Measurements from ENCODE around the gene AGAP1. TPM values are rescaled to one million over a fixed set of nuclear protein-coding genes. Genes with fewer than 3 reads are reported as not detected.
A peak's percentile ranks its signal among the peaks of the same experiment; 100 is the strongest.

The AGAP1 gene
- total and polyA plus RNA-seq, 10 donors, result 1.1 to 26.6 (median 11.3) TPM

GRCh38 chr2:236112466-236112865 is 618.6 kb downstream of the AGAP1 start:
- Histone ChIP-seq H3K36me3 (no peaks in the 10 kb centered on the region), H3K27me3 (replicated peaks in 1 of 7) (no peaks in the 10 kb centered on the region), H3K4me1 (peaks cover 0 to 17% (median 9%) of the 10 kb centered on the region in 6 donors), H3K27ac (no peak overlapping the region), H3K9me3 (no peaks in the 10 kb centered on the region), H3K4me3 (no peak overlapping the region)
- TF ChIP-seq POLR2A (IDR thresholded peaks at IDR 0.05) (no peak), POLR2AphosphoS5 (IDR thresholded peaks at IDR 0.05) (no peak), CTCF (IDR thresholded peaks at IDR 0.05 in 8 of 11, conservative IDR thresholded peaks at IDR 0.05 in 3 of 11) (no peak)
- peak; percentile 47 for DNase-seq
- intact Hi-C loops (cut with DNase I; ENCODE audit: low total_unique reads), result no loop called here
- 81 to 86% (median 86%) methylated on average over 14 of the region's 14 CpGs for WGBS, 5 donors

GRCh38 chr2:236113425-236113824 is 619.6 kb downstream of the AGAP1 start:
- WGBS, 5 donors, result 91 to 96% (median 92%) methylated on average over 8 of the region's 8 CpGs
- Histone ChIP-seq H3K9me3 (no peaks in the 10 kb centered on the region), H3K36me3 (no peaks in the 10 kb centered on the region), H3K4me3 (no peak overlapping the region), H3K27ac (no peak overlapping the region), H3K27me3 (replicated peaks in 1 of 7) (no peaks in the 10 kb centered on the region), H3K4me1 (peaks cover 0 to 7% (median 1%) of the 10 kb centered on the region in 6 donors)
- peak; percentile 39 for DNase-seq
- intact Hi-C loops (cut with DNase I; ENCODE audit: low total_unique reads), result no loop called here
- TF ChIP-seq CTCF (IDR thresholded peaks at IDR 0.05 in 8 of 11, conservative IDR thresholded peaks at IDR 0.05 in 3 of 11), result no peak
- no peak for TF ChIP-seq POLR2AphosphoS5 (IDR thresholded peaks at IDR 0.05)
- no peak for TF ChIP-seq POLR2A (IDR thresholded peaks at IDR 0.05)

- no peaks in the 10 kb centered on the region for H3K9me3 ChIP-seq
- DNase-seq, result peak; percentile 34
- TF ChIP-seq POLR2A (IDR thresholded peaks at IDR 0.05) (no peak), CTCF (IDR thresholded peaks at IDR 0.05 in 8 of 11, conservative IDR thresholded peaks at IDR 0.05 in 3 of 11) (no peak), POLR2AphosphoS5 (IDR thresholded peaks at IDR 0.05) (no peak)
- no peak overlapping the region for H3K27ac ChIP-seq
- WGBS, 5 donors, result 81 to 91% (median 87%) methylated on average over 13 of the region's 13 CpGs
- H3K36me3 ChIP-seq, result no peaks in the 10 kb centered on the region
- H3K4me1 ChIP-seq, result peaks cover 0 to 2% (median 0%) of the 10 kb centered on the region in 6 donors
- intact Hi-C loops (cut with DNase I; ENCODE audit: low total_unique reads), result no loop called here
- peaks cover 0 to under 1% (median 0%) of the 10 kb centered on the region in 7 donors for H3K27me3 ChIP-seq (replicated peaks in 1 of 7)
- H3K4me3 ChIP-seq, result no peak overlapping the region
Measured at GRCh38 chr2:236113948-236114347, 620.1 kb downstream of the AGAP1 start.

GRCh38 chr2:236114959-236115358 is 621.1 kb downstream of the AGAP1 start:
- 84 to 92% (median 90%) methylated on average over 11 to 15 of the region's 15 CpGs for WGBS, 5 donors
- no peaks in the 10 kb centered on the region for H3K36me3 ChIP-seq
- H3K27me3 ChIP-seq (replicated peaks in 1 of 7), result peaks cover 0 to 8% (median 0%) of the 10 kb centered on the region in 7 donors
- no peak overlapping the region for H3K4me3 ChIP-seq
- DNase-seq, result peak; percentile 59
- no peaks in the 10 kb centered on the region for H3K4me1 ChIP-seq
- no peaks in the 10 kb centered on the region for H3K9me3 ChIP-seq
- intact Hi-C loops (cut with DNase I; ENCODE audit: low total_unique reads), result no loop called here
- TF ChIP-seq POLR2AphosphoS5 (IDR thresholded peaks at IDR 0.05) (no peak), POLR2A (IDR thresholded peaks at IDR 0.05) (no peak), CTCF (IDR thresholded peaks at IDR 0.05 in 8 of 11, conservative IDR thresholded peaks at IDR 0.05 in 3 of 11) (no peak)
- H3K27ac ChIP-seq, result no peak overlapping the region

Measured in spleen (tissue), 11 donors.